Measurements from ENCODE around the gene RPS3. TPM values are rescaled to one million over a fixed set of nuclear protein-coding genes. Genes with fewer than 3 reads are reported as not detected.

Gene RPS3
- total and polyA plus RNA-seq, 2 of the 13 experiments (the other 11 are each of a cell fraction or from before 2014, with no cell fraction given) = 2,143 to 3,616 TPM

GRCh38 chr11:75440960-75441803, 41.9 kb downstream of the RPS3 start:
- ATAC-seq (no peak), DNase-seq (ENCODE audit: low spot score) (no peak), FAIRE-seq (no peak)
- Histone ChIP-seq H3K27me3 (ENCODE audit: control insufficient read depth in 1 of 2, insufficient read depth in 2 of 2, low read length in 2 of 2) (no peaks in the 10 kb centered on the region), H3K9me3 (ENCODE audit: low read length) (no peaks in the 10 kb centered on the region), H3K4me3 (replicated peaks in 1 of 3; ENCODE audit: insufficient read depth in 1 of 3, low read depth in 2 of 3, low read length in 3 of 3) (no peak overlapping the region), H2AFZ (ENCODE audit: low read length) (no peak overlapping the region), H3K79me2 (ENCODE audit: insufficient read depth, low read length) (no peaks in the 10 kb centered on the region), H3K36me3 (replicated peaks in 1 of 2; ENCODE audit: control insufficient read depth in 1 of 2, insufficient read depth in 2 of 2, low read length in 2 of 2) (peaks cover 24 to 30% of the 10 kb centered on the region in 2 experiments; a peak in 4 of 5 replicates), H3K9ac (ENCODE audit: insufficient read depth, low read depth, low read length) (no peak overlapping the region), H3K4me1 (ENCODE audit: insufficient read depth, low read length) (peaks cover 12% of the 10 kb centered on the region), H4K20me1 (ENCODE audit: insufficient read depth, low read length) (no peaks in the 10 kb centered on the region), H3K4me2 (ENCODE audit: low read depth, low read length) (no peak overlapping the region), H3K27ac (ENCODE audit: extremely low read length, insufficient read depth, low read length) (no peak overlapping the region)
- BruUV-seq (replicated peaks) = no TSS peak
- in situ Hi-C loops (cut with HindIII; ENCODE audit: extremely low pct_ligation_motif_present, low pct_unique_long_range_greater_than_20kb) (no loop called here), intact Hi-C loops (cut with micrococcal nuclease; ENCODE audit: unreplicated experiment) (no loop called here)
- ChIA-PET POLR2A (no interaction called here), CTCF (ENCODE audit: low intra/inter-chr PET ratio, low total read pairs) (no interaction called here)
- TF ChIP-seq MLXIP (CRISPR knock-in tag; IDR thresholded peaks at IDR 0.05; ENCODE audit: borderline replicate concordance) (no peak), ZNF558 (CRISPR knock-in tag; IDR thresholded peaks at IDR 0.05; ENCODE audit: borderline replicate concordance) (no peak), ZNF326 (CRISPR knock-in tag; IDR thresholded peaks at IDR 0.05; ENCODE audit: borderline replicate concordance) (no peak), ZNF235 (CRISPR knock-in tag; IDR thresholded peaks at IDR 0.05; ENCODE audit: borderline replicate concordance) (no peak), SP2 (CRISPR knock-in tag; IDR thresholded peaks at IDR 0.05) (no peak), ZNF616 (CRISPR knock-in tag; IDR thresholded peaks at IDR 0.05; ENCODE audit: low read depth) (no peak), KDM2A (CRISPR knock-in tag; IDR thresholded peaks at IDR 0.05; ENCODE audit: borderline replicate concordance, low read depth) (no peak), JUNB (CRISPR knock-in tag; IDR thresholded peaks at IDR 0.05; ENCODE audit: borderline replicate concordance) (no peak), ZNF549 (CRISPR knock-in tag; IDR thresholded peaks at IDR 0.05) (no peak)
- 97% methylated on average over 12 of the region's 27 CpGs for WGBS (ENCODE audit: low lambda C conversion rate)

Data from HepG2 (cell line).